IPS-NIHi7 (cell line): Measurements from ENCODE around the gene HDAC10.

Experiments
- DNase-seq: peaks from one replicate; pipeline ENCODE4 v3.0.0; 2012; ENCODE audit warnings: mixed read lengths; ENCODE audit errors: extremely low spot score

The HDAC10 gene

DNA sequence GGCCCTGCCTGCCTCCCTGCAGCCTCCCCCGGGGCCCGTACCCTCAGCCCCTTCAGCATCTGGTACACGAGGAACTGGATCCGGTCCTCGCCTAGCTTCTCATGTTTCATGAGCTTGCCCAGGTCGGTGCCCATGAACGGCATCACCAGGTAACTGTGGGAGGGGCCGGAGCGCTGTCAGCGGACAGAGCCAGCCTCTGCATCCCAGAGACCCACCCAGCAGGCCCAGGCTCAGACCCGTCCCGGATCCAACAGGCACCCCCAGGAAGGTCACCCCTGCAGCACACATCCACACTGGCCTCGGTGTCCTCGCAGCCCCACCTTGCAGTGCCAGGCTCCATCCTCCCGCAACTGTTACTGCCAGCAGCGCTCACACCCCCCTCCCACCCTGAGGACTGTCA is 6.0 kb upstream of the HDAC10 start:
- no peak for DNase-seq

DNA sequence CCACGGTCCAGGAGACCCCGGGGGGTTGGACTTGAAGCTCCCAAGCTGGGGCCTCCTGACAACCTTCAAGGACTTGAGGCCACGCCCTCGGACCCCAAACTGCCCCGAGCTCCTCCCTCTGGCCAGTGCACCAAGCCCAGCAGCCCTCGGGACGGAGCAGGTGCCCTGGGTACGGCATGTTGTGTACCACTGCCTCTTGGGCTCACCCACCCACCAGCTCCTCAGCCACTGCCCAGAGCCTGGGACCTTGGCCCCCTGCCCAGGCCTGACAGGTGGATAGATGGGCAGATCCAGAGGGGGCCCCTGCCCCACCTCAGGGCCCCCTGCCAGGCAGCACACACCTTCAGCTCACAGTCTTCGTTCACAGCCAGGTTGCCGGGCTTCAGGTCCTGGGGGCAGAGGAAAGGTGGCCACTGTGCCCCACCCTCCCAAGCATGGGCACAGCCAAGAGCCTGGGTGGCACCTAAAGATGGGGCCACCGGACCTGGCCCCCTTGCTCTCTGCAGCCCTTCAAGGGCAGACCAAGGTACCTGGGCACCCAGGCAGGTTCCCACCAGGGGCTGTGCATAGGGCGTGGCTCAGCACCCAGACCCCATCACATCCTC is 5.3 kb upstream of the HDAC10 start:
- DNase-seq, result no peak

DNA sequence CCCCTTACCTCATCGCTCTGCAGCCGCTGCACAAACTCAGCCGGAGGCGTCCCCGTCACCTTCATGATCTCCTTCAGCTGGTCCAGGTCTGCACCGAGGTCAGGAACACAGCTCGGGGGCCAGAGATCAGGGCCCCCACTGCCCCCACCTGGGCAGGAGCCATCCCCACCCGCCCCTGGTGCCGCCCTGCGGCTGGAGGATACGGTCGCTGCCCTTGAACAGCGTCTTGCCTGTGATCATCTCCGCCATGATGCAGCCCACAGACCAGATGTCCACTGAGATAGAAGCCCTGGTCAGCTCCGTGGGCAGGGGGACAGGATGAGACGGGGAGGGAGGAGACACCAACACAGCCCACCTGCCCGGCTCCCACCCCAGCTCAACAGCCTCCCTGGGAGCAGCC is 4.5 kb upstream of the HDAC10 start:
- DNase-seq, result no peak

DNA sequence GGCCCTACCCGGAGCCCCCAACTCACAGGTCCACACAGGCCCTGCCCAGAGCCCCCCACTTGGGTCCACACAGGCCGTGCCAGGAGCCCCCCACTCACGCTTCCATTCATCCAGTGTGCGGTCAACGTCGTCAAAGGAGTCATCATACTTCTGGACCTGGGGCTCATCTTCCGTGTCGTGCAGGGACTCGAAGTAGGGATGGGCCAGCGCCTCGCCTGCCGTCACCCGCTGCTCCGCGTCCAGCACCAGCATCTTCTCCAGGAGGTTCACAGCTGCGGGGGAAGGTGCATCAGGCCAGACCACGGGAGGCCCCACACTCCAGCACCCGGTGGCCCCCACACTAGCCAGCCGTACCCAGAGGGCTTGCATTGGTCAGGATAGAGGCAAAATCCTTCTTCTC is 4.0 kb upstream of the HDAC10 start:
- DNase-seq, result no peak

DNA sequence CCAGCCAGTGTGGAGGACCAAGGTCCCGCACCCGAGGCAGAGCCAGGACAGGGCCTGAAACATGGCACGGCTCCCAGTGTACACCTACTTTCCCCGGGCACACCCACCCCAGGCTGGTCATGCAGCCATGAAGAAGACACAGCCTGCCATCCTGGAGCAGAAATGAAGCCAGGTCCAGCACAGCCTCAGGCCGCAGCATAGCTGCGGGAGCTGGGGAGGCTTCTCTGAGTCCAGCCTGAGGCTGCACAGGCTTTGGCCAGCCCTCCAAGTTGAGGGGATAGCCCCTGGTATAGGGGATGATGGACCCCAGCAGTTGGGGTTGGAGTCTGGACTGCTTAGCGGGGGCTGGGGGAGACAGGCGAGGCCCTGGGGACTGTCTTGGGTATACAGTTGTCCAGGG is 2.9 kb upstream of the HDAC10 start:
- no peak for DNase-seq

DNA sequence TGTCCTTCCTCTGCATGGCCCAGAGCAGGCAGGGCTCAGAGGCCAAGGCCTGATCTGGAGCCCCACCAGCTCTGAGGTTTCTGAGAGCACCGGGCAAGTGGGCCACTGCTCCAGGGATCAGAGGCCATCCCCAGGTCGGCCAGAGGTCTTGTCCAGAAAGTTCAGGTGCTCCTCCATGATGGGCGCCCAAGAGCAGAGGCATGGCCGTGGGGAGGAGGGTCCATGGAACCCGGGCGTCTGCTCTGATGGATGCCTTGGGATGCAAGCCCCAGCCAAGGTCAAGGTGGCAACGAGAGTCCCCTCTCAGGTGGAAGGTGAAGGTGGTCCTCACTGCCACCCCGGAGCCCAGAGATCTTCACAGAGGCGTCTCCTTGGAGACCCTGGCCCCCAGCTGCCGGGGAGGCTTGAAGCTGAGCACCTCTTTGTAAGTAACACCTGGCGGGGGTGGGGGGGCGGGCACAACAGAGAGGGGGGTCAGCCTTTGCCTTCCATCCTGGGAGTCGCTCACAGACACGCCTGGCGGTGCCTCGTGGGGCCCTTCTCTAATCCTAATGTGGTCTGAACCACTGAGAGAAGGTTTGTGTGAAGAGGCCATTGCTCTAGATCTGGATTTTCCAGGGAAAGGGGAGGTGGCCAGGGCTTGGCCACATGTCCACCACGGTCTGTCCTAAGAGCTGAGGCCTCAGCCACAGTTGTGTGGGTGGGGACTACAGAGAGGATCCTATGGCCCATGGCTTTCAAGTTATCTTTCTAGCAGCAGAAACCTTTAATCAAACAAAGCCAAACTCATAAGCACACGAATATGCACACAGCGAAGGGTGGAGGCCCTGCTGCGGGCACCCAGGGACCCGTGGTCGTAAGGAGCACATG is 2.2 kb upstream of the HDAC10 start:
- DNase-seq, result no peak

DNA sequence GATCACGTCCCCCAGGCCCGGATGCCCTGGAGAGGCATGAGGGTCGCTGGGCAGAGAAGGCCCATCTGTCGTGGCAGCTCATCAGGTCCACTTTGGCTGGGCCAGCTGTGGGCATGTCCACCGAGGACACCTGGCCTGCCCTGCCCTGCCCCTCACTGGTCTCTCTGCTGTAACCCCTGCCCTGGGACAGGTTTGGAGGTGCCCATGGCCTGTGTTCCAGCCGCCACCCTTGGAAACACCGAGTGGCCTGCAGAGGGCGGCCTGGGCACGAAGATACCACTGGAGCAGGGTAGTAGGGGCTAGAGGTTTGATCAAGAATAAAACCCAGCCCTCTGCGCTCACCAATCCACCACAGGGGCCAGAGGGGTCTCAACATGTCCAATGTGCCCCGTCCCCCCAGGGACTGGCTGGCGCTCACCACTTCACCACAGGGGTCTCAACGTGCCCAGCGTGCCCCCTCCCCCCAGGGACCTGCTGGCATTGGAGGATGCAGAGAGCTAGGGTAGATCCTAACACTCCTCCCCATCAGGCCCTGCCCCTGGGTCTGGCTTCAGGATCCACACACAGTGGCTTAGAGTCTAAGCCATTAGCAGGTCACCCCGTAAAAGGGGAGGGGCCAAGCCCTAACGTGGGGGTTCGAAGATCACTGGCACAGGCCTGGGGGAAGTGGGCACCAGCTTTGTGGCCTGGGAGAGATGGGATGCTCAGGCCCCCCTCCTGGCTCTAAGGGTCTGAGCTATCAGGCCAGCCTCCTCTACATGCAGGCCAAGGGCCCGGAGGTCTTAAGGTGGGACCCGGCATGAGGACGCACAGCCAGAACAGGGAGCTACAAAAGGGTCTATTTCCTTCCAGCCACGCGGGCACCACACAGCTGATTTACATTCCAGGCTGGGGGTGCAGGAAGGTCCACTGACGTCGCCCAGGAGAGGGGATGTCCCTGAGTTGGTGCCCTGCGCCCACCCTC is 1.3 kb upstream of the HDAC10 start:
- DNase-seq, result peak; percentile 77

DNA sequence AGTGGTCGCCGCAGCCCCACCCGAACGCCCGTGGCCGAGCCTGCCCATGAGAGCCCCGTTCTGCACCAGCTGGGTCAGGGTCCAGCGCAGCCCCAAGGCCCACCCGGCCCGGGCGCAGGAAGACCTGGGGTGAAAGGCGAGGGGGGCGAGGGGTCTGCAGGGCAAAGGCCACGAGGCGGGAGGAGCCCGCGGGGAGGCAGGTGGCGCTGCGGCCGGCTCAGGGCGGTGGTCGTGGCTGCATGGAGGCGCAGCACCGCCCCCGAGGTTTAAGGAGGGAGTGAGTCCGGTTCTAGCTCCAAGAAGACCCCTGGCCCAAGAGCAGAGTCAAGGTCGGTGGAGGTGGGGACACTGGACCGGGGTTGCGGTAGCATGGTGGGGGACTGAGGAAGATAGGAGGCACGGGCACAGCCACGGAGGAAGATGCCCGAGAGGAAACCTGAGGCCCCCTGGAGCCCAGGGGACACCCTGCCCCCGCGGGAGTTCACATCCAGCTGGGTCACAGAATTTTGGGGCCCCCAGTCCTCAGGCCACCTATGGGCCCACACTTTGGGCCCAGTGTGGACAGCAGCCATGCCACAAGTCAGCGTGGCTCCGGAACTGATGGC is 514 bp upstream of the HDAC10 start:
- DNase-seq, result no peak

DNA sequence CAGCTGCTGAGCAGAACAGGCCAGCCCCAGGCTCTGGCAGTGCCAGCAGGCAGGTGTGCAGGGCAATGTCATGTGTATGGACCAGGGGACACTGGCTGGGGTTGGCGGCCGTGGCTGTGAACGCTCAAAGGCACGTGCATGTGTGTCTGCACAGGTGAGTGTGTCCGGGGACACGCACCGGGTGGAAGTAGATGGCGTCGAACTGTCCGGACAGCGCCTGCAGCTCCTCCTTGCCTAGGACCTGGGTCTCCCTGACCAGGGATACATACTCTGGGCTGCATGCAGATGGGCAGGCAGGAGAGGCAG is 863 bp downstream of the HDAC10 start:
- no peak for DNase-seq

DNA sequence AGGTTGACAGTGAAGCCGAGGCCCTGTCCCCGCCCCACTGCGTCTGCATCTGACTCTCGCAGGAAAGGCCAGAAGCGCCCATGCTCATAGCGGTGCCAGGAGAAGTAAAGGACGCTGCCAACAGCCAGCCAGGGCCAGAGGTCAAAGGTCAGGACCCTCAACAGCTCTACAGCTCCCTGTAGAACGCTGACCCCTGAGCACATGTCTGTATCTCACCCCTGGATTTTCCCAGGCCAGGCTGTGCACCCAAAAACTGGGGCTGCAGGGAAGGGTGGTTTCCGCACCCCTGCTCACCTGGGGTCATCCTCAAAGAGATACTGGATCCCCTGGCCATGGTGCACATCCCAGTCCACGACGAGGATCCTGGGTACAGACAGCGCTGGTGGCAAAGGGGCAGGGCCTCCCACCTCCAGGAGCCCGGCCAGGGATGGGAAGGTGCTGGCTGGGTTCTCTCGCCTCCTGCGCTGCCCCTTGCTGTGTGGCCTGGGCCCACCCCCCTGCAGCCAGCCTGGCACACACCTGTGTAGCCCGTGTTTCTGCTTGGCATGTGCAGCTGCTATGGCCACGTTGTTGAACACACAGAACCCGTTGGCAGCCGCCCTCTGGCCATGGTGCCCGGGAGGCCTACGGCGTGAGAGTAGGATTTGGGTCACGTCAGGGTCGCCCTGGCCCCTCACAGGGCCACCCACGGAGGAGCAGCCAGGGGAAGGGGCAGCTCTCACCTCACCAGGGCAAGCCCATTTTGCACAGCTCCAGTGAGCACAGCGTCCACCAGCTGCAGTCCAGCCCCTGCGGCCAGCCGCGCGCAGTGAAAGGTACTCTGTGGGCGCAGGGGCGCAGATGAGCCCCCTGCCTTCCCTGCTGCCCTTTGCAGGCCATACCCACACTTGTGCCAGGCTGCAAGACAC is 1.5 kb downstream of the HDAC10 start:
- no peak for DNase-seq

DNA sequence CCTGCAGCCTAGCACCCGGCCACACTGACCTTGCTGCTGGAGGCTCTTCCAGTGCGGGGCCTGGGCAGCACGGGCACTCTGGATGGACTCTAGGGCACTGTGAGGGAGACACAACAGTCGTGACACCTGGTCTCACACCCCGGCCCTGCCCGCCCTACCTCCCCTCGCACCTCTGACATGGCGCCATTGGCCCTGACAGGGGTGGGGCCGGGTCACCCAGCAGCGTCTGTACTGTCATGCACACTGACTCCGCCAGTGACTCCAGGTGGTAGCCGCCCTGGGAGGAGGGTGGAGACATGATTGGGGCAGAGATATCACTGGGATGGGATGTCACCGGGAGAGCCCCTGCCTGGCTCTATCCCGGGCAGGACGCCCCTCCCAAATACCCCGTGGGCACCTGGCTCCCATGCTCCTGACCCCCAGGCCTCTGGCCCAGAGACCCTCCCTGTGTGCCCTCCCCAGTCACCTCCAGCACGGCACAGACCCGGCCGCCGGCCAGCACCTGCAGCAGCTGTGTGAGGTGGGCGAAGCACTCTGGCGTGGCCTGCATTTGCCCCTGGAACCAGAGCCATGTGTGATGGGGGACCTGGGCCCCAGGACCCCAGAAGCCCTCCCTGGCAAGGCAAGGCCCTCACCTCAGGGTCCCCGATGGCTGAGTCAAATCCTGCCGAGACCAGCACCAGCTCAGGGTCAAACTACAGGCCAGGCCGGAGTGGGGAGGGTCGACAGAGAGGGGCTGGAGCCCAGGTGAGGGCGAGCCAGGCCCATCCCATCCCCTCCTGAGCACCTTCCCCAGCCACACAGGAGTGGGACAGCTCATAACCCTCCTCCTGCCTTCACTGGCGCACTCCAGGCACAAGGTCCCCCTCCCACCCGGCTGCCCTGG is 2.6 kb downstream of the HDAC10 start:
- DNase-seq, result no peak

DNA sequence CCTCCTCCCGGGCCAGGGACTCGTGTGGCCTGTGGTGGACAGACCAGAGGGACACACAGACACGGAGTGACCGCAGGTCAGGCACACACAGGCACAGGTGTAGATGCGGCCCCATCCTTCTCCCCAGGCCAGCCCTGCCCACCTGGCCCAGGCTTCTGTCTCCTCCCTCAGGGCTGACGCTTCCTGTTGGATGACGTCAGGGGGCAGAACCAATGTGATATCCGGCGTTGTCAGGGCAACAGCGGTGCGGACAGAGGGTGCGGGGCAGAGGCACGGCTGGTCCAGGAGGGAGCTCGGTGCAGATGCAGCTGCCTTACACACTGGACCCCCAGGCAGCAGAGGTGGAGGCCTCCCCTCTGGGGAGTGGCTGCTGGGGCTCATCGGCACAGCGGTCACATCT is 3.3 kb downstream of the HDAC10 start:
- peak; percentile 67 for DNase-seq

DNA sequence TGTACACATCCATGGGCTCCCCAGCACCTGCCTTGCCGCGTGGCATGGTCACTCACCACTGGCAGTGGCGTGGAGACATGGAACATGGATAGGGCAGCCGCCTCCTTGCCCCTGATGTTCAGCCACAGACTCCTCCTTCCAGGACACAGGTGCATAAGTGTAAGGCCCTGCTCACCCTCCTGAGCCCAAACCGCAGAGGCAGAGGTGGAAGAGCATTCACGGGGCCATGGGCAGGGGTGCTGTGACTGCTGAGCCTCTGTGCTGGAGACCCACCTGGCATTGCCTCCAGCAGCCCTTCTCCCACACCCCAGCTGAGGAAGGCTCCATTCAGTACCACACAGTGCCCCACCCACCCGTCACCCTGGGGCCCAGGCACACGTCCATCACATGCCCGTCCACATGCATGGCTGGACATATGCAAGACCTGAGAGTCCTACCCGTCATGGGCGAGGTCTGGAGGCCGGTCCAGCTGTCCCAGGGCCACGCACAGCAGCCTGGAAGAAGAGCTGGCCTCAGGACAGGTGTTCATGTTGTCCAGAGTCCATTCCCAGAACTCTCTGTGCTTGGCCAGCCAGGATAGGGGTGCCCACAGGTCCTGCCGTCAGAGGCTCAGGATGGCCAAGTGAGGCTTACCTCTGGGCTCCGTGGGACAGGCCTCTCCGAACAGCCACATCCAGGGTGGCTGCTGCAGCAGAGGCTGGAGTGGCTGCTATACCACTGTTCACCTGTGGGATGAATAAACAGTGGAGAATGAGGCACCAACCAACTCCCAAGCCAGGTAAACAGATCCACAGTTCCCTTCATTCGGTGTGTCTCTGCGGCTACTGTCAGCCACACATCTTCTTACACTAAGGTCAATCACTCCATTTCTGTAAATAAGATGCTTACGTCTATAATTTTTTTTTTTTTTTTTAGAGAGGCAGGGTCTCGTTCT is 4.6 kb downstream of the HDAC10 start:
- no peak for DNase-seq

DNA sequence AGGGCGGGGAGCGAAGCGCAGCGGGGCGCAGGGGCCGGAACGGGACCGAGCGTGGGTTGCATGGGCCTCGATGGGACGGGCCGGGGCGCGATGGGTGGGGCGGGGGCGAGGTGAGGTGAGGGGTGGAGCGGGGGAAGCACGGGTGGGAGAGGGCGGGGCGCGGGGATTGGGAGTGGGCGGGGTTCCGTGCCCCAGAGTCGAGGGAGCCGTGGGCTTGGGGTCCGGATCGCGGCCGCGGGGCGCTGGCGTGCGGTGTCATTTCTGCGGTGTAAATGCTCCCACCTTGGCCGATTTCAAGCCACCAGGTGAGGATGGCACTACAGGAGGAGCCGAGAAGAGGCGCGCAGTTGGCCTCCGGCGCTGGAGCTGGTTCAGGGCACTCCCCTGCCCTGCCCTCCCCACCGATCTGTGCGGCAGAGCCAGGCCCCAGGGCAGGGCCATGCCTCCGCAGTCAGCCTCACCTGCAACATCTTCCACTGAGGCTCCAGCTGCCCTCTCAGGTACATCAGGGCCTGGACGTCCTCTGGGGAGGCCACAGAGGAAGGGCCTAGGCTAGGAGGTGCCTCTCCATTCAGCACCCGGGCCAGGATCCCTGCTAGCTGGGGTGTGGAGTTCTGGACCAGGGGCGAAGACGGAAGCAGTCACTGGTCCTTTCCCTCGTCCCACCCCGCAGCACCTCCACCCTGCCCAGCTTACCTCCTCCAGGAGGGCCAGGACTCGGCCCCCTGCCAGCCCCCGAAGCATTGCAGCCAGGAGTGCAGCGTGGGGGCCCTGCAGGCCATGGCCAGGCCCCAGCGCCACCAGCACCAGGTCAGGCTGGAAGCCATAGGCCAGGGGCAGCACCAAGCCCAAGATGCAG is 5.6 kb downstream of the HDAC10 start:
- no peak for DNase-seq

DNA sequence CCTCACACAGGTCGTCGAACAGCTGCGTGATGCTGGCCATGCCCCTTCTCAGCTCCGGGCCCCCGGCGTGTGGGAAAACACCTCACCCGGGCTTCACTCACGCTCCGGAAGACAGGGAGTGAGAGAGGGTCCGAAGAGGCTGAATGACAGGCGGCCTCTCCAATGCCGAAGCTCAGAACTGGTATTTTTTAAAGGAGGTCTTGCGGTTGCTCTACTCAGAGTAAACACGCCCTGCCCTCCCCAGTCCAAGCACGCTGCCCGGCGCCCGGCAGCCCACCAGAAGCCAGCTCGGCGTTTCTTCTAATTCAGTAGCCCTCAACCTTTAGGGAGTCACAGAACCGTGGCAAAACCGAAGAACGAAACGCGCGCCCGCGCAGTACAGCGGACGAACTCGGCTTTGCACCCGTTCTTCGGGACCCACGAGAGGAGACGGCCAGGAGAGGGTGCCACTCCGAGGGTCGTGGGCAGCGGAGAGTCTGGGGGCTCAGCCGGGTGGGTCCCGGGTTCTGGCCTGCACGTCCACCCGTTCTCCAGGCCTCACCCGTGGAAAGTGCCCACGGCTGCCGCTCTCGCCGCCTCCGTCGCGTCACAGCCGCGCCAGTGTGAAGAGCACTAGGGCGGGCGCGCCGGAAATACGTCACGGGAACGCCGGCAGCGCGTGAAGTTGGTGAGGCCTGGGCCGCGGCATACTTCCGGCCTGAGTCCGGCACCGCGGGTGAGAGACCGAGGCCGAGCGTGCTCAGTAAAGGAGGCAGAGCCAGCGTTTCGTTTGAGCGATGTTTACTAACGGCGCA is 6.4 kb downstream of the HDAC10 start, which contains the start of gene TUBGCP6:
Gene TUBGCP6 (minus strand): TSS at position 604 of the 794 bp plus-strand sequence. CDS start 564 bp downstream, at position 40.
- DNase-seq, result peak; percentile 89

DNA sequence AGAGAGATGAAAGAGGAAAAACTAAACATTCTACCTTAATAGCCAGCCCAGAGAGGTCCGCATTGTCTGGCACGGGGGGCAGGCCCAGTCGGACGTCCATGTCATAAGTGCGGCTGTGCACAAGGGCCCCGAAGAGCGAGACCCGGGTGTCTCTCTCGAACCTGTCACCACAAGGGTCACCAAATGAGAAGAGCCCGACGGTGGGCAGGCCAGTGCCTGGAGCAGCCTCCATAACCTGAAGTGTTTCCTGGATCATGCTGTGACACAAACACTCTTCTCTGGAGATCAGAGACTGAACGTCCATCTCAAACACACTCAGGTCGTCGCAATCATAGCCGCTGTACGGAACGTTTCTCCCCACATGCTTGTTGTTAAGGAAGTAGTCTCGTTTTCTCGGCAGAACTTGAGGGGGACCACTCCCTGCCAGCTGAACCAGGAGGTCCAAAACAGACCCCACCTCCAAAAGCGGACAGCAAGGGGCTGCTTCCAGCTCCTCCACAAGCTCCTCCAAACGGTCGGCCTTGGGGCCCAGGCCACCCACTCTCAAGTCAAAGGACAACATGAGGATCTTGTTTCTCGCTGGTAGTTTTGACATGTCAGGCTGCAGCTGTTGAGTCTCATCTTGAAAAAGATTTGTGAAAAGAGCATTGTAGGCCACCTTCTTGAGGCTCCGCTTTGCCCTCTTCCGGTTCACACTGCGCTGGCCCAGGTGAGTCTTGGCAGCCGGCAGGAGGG is 7.2 kb downstream of the HDAC10 start:
- no peak for DNase-seq
